ENCODE measurements around the gene PATJ.

PATJ gene

GRCh38 chr1:62070384-62071011 lies 328.2 kb downstream of the PATJ start:
- DNase-seq (ENCODE audit: extremely low spot score, insufficient read length, low read depth), result no peak
- peak; percentile 48 for FAIRE-seq

- DNase-seq (ENCODE audit: extremely low spot score, insufficient read length, low read depth), result no peak
- FAIRE-seq, result no peak
These were observed 329.4 kb downstream of the PATJ start for GRCh38 chr1:62071695-62072094.

DNA sequence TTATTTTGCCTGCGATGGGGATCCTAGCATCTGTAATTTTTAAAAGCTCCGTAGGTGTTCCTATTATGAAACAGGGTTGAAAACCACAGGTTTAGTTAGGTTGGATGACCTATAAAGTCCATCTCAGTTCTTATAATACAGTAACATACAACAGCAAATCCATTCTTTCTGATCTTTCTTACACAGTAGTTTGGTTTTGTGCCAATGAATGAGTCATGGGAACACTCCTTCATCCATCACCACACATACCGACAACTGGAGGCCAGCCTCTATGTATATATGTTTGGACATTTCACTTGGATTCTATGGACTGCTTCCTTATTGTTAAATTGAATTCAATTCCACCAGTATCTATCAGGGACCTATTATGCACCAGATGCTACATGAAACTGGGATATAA lies 334.0 kb downstream of the PATJ start:
- FAIRE-seq, result no peak

GRCh38 chr1:62077821-62078220 lies 335.5 kb downstream of the PATJ start:
- FAIRE-seq (no peak), DNase-seq (ENCODE audit: extremely low spot score, insufficient read length, low read depth) (no peak)

More for the DNA sequence above, 334.0 kb downstream of the PATJ start:
- no peak for DNase-seq (ENCODE audit: extremely low spot score, insufficient read length, low read depth)

- peak; percentile 12 for DNase-seq (ENCODE audit: extremely low spot score, insufficient read length, low read depth)
- peak; percentile 84 for FAIRE-seq
These were observed 340.4 kb downstream of the PATJ start for GRCh38 chr1:62082456-62083363.

DNA sequence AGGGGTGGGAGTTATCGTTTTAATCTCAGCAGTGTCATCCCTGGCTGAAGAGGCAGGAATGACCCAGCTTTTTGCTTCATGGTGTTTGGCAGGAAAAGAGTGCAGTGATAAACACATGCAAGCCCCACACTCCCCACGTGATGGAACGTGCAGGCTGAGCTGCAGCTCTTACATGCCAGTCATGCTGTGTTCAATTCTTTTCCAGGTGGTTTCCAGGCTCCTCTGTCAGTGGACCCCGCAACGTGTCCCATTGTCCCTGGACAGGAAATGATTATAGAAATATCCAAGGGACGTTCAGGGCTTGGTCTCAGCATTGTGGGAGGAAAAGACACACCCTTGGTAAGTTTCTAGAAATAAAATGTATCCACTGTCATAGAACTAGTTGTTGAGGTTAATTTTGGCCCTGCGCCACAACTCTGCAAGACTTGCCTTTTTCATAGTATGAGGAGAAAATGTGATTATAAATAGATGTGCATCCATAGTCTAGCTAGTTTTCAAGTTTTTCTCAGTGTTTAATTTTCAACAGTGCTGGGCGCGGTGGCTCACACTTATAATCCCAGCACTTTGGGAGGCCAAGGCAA lies 342.1 kb downstream of the PATJ start:
- FAIRE-seq, result no peak
- DNase-seq (ENCODE audit: extremely low spot score, insufficient read length, low read depth), result no peak

- DNase-seq (ENCODE audit: extremely low spot score, insufficient read length, low read depth) (no peak), FAIRE-seq (no peak)
These were observed 346.2 kb downstream of the PATJ start for GRCh38 chr1:62088439-62088838.

GRCh38 chr1:62089570-62089969 lies 347.3 kb downstream of the PATJ start:
- DNase-seq (ENCODE audit: extremely low spot score, insufficient read length, low read depth), result no peak
- FAIRE-seq, result no peak

- FAIRE-seq, result no peak
- no peak for DNase-seq (ENCODE audit: extremely low spot score, insufficient read length, low read depth)
These were observed 347.7 kb downstream of the PATJ start for GRCh38 chr1:62090016-62090415.

GRCh38 chr1:62092110-62092509 lies 349.8 kb downstream of the PATJ start:
- no peak for FAIRE-seq
- DNase-seq (ENCODE audit: extremely low spot score, insufficient read length, low read depth), result no peak

DNA sequence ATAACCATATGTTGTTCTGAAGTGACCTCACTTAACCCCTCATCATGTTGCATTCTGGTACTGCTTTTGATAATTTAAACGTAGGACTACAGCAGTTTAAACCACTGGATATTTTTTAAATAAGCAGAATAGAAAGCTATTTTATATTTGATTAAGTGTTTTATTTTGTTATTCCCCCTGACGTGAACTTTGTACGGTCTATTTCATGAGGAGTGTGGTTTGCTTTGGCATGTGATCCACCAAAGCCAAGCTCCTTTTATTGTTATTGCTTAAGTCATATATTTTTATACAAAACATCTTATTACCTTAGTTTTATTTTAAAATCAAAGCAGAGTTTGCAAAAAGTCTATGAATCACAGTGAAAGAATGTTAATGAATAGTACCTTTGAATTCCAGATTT lies 351.0 kb downstream of the PATJ start:
- no peak for FAIRE-seq
- no peak for DNase-seq (ENCODE audit: extremely low spot score, insufficient read length, low read depth)

DNA sequence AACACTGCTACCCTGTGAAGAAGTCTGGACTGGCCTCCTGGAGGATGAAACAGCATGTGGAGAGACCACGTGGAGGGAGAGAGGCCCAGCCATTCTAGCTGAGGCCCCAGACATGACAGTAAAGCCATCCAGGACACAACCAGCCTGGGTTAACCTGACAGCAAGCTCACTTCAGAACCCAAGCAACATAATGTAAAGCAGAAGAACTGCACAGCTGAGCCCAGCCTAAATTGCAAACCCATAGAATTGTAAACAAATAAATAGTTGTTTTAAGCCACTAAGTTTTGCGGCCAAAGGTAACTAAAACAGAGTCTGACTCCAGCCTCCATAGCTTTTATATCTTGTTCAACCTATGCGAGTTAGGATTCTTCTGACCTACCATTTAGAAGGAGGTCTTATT lies 355.2 kb downstream of the PATJ start:
- FAIRE-seq (no peak), DNase-seq (ENCODE audit: extremely low spot score, insufficient read length, low read depth) (no peak)

GRCh38 chr1:62100442-62100841 lies 358.2 kb downstream of the PATJ start:
- DNase-seq (ENCODE audit: extremely low spot score, insufficient read length, low read depth) (no peak), FAIRE-seq (no peak)

- no peak for DNase-seq (ENCODE audit: extremely low spot score, insufficient read length, low read depth)
- no peak for FAIRE-seq
These were observed 361.6 kb downstream of the PATJ start for GRCh38 chr1:62103846-62104245.

DNA sequence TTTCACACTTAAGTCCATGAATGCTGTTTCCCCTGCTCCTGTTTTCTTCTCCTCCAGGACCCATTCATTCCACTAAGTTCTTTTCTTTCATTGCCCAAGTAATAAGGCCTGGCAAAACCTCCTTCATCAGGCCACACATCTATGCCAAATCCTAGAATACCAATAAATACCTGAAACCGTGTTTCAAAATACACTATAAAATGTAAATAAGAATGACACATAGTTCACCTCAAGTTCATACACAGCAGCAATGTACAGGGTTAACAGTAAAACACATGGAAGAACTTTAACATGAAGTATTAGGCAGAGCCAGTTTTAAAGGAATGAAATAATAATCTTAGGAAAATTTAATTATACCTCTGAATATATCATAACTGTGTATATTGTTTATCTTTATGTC lies 365.6 kb downstream of the PATJ start:
- FAIRE-seq, result no peak
- DNase-seq (ENCODE audit: extremely low spot score, insufficient read length, low read depth), result no peak

DNA sequence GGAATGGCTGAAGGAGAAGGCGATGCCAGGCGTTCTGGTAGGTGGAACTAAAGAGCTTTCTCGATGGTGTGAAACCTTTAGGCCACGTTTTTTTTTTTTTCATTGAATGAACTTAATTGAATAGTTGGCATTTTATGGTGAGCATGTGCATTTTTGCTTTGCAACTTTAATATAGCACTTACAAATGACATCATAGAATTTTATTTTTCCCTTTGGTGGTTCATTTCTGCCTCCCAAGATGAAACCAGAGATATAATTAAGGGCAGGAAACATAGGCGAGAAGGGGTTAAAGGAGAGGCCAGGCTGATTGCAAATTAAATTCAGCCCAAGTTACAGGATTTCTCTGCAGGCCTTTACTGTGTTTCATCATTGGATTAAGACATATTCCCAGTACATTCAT lies 366.8 kb downstream of the PATJ start:
- DNase-seq (ENCODE audit: extremely low spot score, insufficient read length, low read depth), result no peak
- no peak for FAIRE-seq

DNA sequence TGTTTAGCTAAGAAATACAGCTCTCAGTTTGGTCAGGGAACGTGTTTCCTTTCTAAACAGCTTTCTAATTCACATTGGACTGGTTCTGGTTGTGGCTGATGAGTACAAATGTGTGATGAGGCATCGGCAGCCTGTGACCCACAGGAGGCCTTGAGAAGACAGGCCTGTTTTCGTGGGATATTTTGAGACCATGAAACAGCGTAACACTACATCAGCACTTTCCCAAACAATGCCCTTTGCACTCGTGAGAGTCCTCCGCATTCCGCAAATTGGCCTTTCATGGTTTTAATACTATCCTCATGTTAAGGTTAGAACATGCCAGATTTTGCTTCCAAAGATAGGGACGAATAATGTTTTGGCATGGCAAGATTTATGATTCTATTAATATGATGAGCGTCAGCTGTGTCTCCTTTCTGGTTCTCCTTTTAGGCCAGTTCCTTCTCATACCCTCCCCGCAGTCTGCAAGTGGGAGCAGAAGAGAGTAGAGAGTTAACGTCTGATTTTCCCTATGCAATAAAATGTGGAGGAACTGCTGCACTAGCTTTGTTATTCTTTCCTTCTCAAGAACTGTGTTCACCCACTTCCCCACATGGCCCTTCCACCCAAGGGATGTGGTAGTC lies 368.0 kb downstream of the PATJ start:
- DNase-seq (ENCODE audit: extremely low spot score, insufficient read length, low read depth) (no peak), FAIRE-seq (no peak)

DNA sequence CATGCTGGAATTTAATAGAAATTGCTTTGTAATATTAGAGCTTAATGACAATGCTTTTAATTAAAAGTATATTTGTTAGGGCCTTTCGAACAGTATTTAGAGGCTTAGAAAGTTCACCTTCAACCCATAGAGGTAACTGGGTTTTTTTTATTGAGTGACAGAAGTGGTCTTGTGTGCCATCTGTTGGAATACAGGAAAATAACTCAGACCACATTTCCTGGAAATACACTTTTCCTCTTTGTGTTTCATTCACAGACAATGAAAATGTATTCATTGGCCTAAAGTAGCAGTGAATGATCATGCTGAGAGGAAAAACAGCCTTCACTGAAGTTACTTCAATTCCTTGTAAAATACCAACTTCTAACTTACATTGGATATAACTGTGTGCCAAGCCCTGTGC lies 368.8 kb downstream of the PATJ start:
- FAIRE-seq, result no peak
- DNase-seq (ENCODE audit: extremely low spot score, insufficient read length, low read depth), result no peak

- FAIRE-seq, result no peak
- DNase-seq (ENCODE audit: extremely low spot score, insufficient read length, low read depth), result no peak
These were observed 371.2 kb downstream of the PATJ start for GRCh38 chr1:62113507-62113906.

DNA sequence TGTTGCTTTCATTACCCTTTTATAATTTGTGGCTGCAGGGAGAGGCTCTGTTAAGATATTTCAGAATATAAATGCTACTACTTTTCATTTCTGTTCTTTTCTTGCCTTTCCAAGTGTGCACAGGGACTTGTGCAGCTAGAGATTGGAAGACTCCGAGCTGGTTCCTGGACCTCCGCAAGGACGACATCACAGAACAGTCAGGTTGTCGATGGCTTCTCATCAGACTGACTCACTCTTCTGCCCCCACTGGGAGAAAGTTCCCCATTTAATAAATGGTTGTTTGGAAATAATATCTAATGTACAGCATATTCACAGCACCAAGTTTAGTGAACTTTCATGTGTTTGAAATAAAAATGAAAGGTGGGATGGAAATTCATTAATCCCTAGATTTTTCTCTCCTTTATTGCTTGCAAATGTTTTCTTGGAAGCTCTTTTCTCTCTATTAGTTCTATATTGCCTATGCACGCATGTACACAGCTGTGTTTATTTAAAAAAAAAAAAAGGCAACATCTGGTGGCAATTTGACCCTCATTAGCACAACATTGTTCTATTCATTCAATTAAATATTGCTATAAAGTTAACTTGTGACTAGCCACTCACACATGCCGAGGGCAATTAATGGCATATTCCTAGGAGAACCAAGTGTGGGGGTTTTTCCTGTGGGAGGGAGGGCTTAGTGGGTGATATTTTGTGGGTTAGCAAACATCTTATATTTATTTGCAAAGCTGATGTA lies 374.9 kb downstream of the PATJ start:
- FAIRE-seq, result no peak
- no peak for DNase-seq (ENCODE audit: extremely low spot score, insufficient read length, low read depth)

Data from GM18507 (cell line).